GM21526 (cell line): ENCODE data around the gene KREMEN1.

Experiments
- ATAC-seq: cut with Tn5 transposase; IDR thresholded peaks from one replicate; pipeline ENCODE4 v1.9.1; 2021; ENCODE audit warnings: moderate library complexity; ENCODE audit not compliant: unreplicated experiment, low FRiP score

The KREMEN1 gene

DNA sequence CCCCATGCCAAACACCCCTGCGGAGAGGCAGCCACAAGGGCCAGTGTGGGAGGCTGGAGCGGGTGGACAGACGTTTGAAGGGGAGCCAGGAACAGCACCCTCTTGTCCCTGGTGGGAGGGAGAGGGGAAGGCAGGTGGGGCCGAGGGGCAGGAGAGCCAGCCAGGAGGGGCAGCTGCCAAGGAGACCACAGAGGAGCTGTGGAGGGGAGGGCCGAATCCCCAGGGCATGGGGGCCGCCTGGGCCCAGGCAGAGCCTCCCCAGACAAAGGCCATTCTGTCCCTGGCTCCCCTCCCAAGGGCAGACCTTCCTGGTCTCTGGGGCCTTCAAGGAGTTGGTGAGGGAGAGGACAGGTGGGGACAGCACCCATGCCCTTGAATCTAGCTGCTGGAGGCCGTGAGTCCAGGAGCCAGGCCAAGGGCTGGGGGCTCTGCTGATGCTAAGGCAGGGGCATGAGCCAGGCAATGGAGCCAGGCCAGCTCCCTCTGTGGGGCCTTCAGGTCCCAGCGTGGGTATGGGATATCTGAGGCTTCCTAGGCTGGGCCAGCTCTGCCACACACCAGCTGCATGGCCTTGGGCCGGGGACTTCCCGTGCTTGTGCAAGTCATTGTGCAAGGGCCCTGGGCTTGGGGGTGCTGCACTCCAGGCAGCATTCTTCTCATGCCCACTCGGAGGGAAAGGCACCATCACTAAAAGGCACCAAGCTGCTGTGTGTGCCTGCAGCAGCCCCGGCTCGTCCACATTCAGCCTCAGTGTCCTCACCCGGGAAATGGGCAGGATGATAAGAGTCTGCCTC is 144.2 kb downstream of the KREMEN1 start:
- no peak for ATAC-seq
